ENCODE measurements around the gene SLC9A5.

DNA sequence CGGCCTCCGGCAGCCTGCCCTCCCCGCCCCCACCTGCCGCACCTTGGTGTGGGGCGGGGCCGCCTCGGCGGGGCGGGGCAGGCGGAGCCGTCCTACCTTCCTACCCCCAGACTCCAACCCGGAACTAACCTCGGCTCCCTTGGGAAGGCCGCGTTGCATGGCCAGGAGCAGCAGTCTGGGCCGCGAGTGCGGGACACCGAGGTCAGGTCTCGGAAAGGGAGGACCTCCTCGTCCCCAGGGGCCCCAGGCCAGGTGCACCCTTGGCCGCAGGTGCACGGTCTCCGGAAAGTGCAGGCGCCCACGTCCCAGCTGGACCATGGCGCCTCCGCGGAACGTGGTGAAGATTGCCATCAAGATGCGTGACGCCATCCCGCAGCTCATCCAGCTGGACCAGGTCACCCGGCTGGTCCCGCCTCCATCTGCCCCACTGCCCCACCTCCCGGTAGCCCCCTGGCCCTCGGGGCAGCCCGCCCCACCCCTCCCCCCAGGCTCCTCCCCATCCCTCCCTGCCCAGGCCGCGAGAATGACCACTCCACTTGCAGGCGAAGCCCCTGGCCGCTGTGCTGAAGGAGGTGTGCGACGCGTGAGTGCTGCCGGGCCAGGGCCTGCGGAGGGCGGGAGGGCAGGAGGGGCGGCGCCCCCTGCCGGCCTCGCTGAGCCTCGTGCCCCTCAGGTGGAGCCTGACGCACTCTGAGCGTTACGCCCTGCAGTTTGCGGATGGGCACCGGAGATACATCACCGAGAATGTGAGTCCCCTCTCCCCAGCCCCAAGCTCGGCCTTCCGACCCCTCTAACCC is 49.6 kb upstream of the SLC9A5 start, which contains the start of gene ELMO3:
- TF ChIP-seq, protein P1, sequence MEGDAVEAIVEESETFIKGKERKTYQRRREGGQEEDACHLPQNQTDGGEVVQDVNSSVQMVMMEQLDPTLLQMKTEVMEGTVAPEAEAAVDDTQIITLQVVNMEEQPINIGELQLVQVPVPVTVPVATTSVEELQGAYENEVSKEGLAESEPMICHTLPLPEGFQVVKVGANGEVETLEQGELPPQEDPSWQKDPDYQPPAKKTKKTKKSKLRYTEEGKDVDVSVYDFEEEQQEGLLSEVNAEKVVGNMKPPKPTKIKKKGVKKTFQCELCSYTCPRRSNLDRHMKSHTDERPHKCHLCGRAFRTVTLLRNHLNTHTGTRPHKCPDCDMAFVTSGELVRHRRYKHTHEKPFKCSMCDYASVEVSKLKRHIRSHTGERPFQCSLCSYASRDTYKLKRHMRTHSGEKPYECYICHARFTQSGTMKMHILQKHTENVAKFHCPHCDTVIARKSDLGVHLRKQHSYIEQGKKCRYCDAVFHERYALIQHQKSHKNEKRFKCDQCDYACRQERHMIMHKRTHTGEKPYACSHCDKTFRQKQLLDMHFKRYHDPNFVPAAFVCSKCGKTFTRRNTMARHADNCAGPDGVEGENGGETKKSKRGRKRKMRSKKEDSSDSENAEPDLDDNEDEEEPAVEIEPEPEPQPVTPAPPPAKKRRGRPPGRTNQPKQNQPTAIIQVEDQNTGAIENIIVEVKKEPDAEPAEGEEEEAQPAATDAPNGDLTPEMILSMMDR (IDR thresholded peaks at IDR 0.05; ENCODE audit: low read length): peak; percentile 42
- TF ChIP-seq EZH2 (IDR thresholded peaks at IDR 0.05; ENCODE audit: borderline replicate concordance, low read length): no peak
